ENCODE data around the gene UFSP1. TPM values are rescaled to one million over a fixed set of nuclear protein-coding genes. Genes with fewer than 3 reads are reported as not detected.

Gene UFSP1
- total RNA-seq, 1 donor: 5.8 TPM

GRCh38 chr7:100901921-100902332, 12.4 kb upstream of the UFSP1 start:
- Histone ChIP-seq H3K4me2 (ENCODE audit: insufficient read depth, low read length) (no peak overlapping the region), H3K9me3 (ENCODE audit: low read depth, low read length) (peaks cover 2% of the 10 kb centered on the region)

GRCh38 chr7:100900978-100901377, 11.5 kb upstream of the UFSP1 start:
- no peak overlapping the region for H3K4me2 ChIP-seq (ENCODE audit: insufficient read depth, low read length)
- H3K4me1 ChIP-seq (ENCODE audit: insufficient read depth, low read length): no peaks in the 10 kb centered on the region
- TF ChIP-seq CTCF (IDR thresholded peaks at IDR 0.05; ENCODE audit: extremely low read depth, low read depth, low read length): no peak
- peaks cover 19% of the 10 kb centered on the region for H3K27me3 ChIP-seq (ENCODE audit: insufficient read depth, low read length)
- no peak overlapping the region for H2AFZ ChIP-seq (ENCODE audit: low read length)
- no peak for DNase-seq (ENCODE audit: insufficient read length, low spot score, missing footprints)
- peaks cover 4% of the 10 kb centered on the region for H4K20me1 ChIP-seq (ENCODE audit: insufficient read depth, low read length)
- H3K36me3 ChIP-seq (ENCODE audit: insufficient read depth, low read length): no peaks in the 10 kb centered on the region
- H3K79me2 ChIP-seq (ENCODE audit: insufficient read depth, low read length): no peaks in the 10 kb centered on the region
- H3K27ac ChIP-seq (ENCODE audit: low read depth, low read length): no peak overlapping the region
- H3K4me3 ChIP-seq (ENCODE audit: insufficient read depth, low read length): no peak overlapping the region
- H3K9me3 ChIP-seq (ENCODE audit: low read depth, low read length): no peaks in the 10 kb centered on the region

More at GRCh38 chr7:100901921-100902332, 12.4 kb upstream of the UFSP1 start:
- Histone ChIP-seq H3K27me3 (ENCODE audit: insufficient read depth, low read length) (peaks cover 11% of the 10 kb centered on the region), H3K4me1 (ENCODE audit: insufficient read depth, low read length) (no peaks in the 10 kb centered on the region), H2AFZ (ENCODE audit: low read length) (no peak overlapping the region), H3K79me2 (ENCODE audit: insufficient read depth, low read length) (no peaks in the 10 kb centered on the region), H3K4me3 (ENCODE audit: insufficient read depth, low read length) (no peak overlapping the region), H4K20me1 (ENCODE audit: insufficient read depth, low read length) (no peaks in the 10 kb centered on the region), H3K36me3 (ENCODE audit: insufficient read depth, low read length) (no peaks in the 10 kb centered on the region), H3K27ac (ENCODE audit: low read depth, low read length) (no peak overlapping the region)
- peak; percentile 47 for DNase-seq (ENCODE audit: insufficient read length, low spot score, missing footprints)
- no peak for TF ChIP-seq CTCF (IDR thresholded peaks at IDR 0.05; ENCODE audit: extremely low read depth, low read depth, low read length)

- no peak for TF ChIP-seq CTCF (IDR thresholded peaks at IDR 0.05; ENCODE audit: extremely low read depth, low read depth, low read length)
- no peaks in the 10 kb centered on the region for H3K9me3 ChIP-seq (ENCODE audit: low read depth, low read length)
Measured at GRCh38 chr7:100899432-100899831, 9.9 kb upstream of the UFSP1 start.

GRCh38 chr7:100897772-100898454, 8.4 kb upstream of the UFSP1 start:
- H3K9me3 ChIP-seq (ENCODE audit: low read depth, low read length): no peaks in the 10 kb centered on the region
- no peak overlapping the region for H3K4me2 ChIP-seq (ENCODE audit: insufficient read depth, low read length)
- no peak overlapping the region for H3K4me3 ChIP-seq (ENCODE audit: insufficient read depth, low read length)
- H3K27ac ChIP-seq (ENCODE audit: low read depth, low read length): no peak overlapping the region
- no peak for DNase-seq (ENCODE audit: insufficient read length, low spot score, missing footprints)
- TF ChIP-seq CTCF (IDR thresholded peaks at IDR 0.05; ENCODE audit: extremely low read depth, low read depth, low read length): no peak
- H3K27me3 ChIP-seq (ENCODE audit: insufficient read depth, low read length): peaks cover 36% of the 10 kb centered on the region
- no peaks in the 10 kb centered on the region for H3K36me3 ChIP-seq (ENCODE audit: insufficient read depth, low read length)
- H3K79me2 ChIP-seq (ENCODE audit: insufficient read depth, low read length): no peaks in the 10 kb centered on the region
- H3K4me1 ChIP-seq (ENCODE audit: insufficient read depth, low read length): no peaks in the 10 kb centered on the region
- no peak overlapping the region for H2AFZ ChIP-seq (ENCODE audit: low read length)
- peaks cover 5% of the 10 kb centered on the region for H4K20me1 ChIP-seq (ENCODE audit: insufficient read depth, low read length)

More at GRCh38 chr7:100899432-100899831, 9.9 kb upstream of the UFSP1 start:
- no peaks in the 10 kb centered on the region for H3K79me2 ChIP-seq (ENCODE audit: insufficient read depth, low read length)
- no peak overlapping the region for H3K27ac ChIP-seq (ENCODE audit: low read depth, low read length)
- H4K20me1 ChIP-seq (ENCODE audit: insufficient read depth, low read length): peaks cover 5% of the 10 kb centered on the region
- no peaks in the 10 kb centered on the region for H3K36me3 ChIP-seq (ENCODE audit: insufficient read depth, low read length)
- H3K4me3 ChIP-seq (ENCODE audit: insufficient read depth, low read length): no peak overlapping the region
- H3K4me1 ChIP-seq (ENCODE audit: insufficient read depth, low read length): no peaks in the 10 kb centered on the region
- H2AFZ ChIP-seq (ENCODE audit: low read length): no peak overlapping the region
- peaks cover 33% of the 10 kb centered on the region for H3K27me3 ChIP-seq (ENCODE audit: insufficient read depth, low read length)
- no peak for DNase-seq (ENCODE audit: insufficient read length, low spot score, missing footprints)
- H3K4me2 ChIP-seq (ENCODE audit: insufficient read depth, low read length): no peak overlapping the region
